ENCODE results near the gene UNC13D.
A peak's percentile ranks its signal among the peaks of the same experiment; 100 is the strongest.
"Not testable (repeated sequence)": the region's sequence is repeated elsewhere in the genome, so short reads cannot be mapped to it uniquely, and the experiment has no call there.

The UNC13D gene

GRCh38 chr17:75819116-75819515 lies 25.1 kb downstream of the UNC13D start:
- DNase-seq = no peak

GRCh38 chr17:75818326-75818885 lies 25.8 kb downstream of the UNC13D start:
- no peak for DNase-seq

- no peak for DNase-seq
These were observed 26.6 kb downstream of the UNC13D start for GRCh38 chr17:75817571-75817970.

- no peak for DNase-seq
These were observed 27.5 kb downstream of the UNC13D start for GRCh38 chr17:75816693-75817092.

- DNase-seq = no peak
These were observed 28.8 kb downstream of the UNC13D start for GRCh38 chr17:75815399-75815798.

GRCh38 chr17:75814900-75815373 lies 29.3 kb downstream of the UNC13D start:
- DNase-seq = no peak

GRCh38 chr17:75814021-75814395 lies 30.2 kb downstream of the UNC13D start:
- no peak for DNase-seq

GRCh38 chr17:75813081-75814020 lies 30.9 kb downstream of the UNC13D start:
- no peak for DNase-seq

- no peak for DNase-seq
These were observed 31.8 kb downstream of the UNC13D start for GRCh38 chr17:75812096-75813013.

- DNase-seq = no peak
These were observed 33.0 kb downstream of the UNC13D start for GRCh38 chr17:75811174-75811573.

GRCh38 chr17:75810756-75811155 lies 33.4 kb downstream of the UNC13D start:
- DNase-seq = not testable (repeated sequence)

- DNase-seq = peak; percentile 16
These were observed 34.0 kb downstream of the UNC13D start for GRCh38 chr17:75810216-75810615.

- DNase-seq = no peak
These were observed 34.5 kb downstream of the UNC13D start for GRCh38 chr17:75809631-75810111.

- peak; percentile 58 for DNase-seq
These were observed 35.1 kb downstream of the UNC13D start for GRCh38 chr17:75808905-75809621.

GRCh38 chr17:75808549-75808904 lies 35.7 kb downstream of the UNC13D start:
- no peak for DNase-seq

- no peak for DNase-seq
These were observed 36.3 kb downstream of the UNC13D start for GRCh38 chr17:75807861-75808260.

GRCh38 chr17:75806822-75807500 lies 37.2 kb downstream of the UNC13D start:
- DNase-seq = no peak

- no peak for DNase-seq
These were observed 40.3 kb downstream of the UNC13D start for GRCh38 chr17:75803883-75804282.

- no peak for DNase-seq
These were observed 44.8 kb downstream of the UNC13D start for GRCh38 chr17:75799402-75799801.

GRCh38 chr17:75795820-75796607 lies 48.2 kb downstream of the UNC13D start:
- DNase-seq = no peak

GRCh38 chr17:75793460-75793859 lies 50.7 kb downstream of the UNC13D start:
- DNase-seq = no peak

All from NCI-H82 (cell line).